Ramos (cell line): Measurements from ENCODE around the gene TMPO.
"Not testable (repeated sequence)": the region's sequence is repeated elsewhere in the genome, so short reads cannot be mapped to it uniquely, and the experiment has no call there.

Experiments
- in situ Hi-C: fragments of 300-500 bp; cut with MboI; formaldehyde crosslinking; loops from one replicate; pipeline ENCODE4 v1.14.3; 2022; ENCODE audit warnings: low sequenced_read_pairs; ENCODE audit not compliant: unreplicated experiment

TMPO gene

GRCh38 chr12:98575013-98575412 is 59.6 kb downstream of the TMPO start:
- in situ Hi-C loops, result no loop called here

GRCh38 chr12:98576795-98577194 is 61.4 kb downstream of the TMPO start:
- in situ Hi-C loops, result not testable (repeated sequence)

- in situ Hi-C loops, result no loop called here
These were observed 63.0 kb downstream of the TMPO start for GRCh38 chr12:98578392-98578791.

- in situ Hi-C loops, result no loop called here
These were observed 63.4 kb downstream of the TMPO start for GRCh38 chr12:98578821-98579220.

GRCh38 chr12:98579347-98579746 is 64.0 kb downstream of the TMPO start:
- in situ Hi-C loops, result no loop called here

- in situ Hi-C loops, result no loop called here
These were observed 64.4 kb downstream of the TMPO start for GRCh38 chr12:98579835-98580234.

- in situ Hi-C loops, result no loop called here
These were observed 65.3 kb downstream of the TMPO start for GRCh38 chr12:98580695-98581094.

GRCh38 chr12:98581101-98581500 is 65.7 kb downstream of the TMPO start:
- in situ Hi-C loops, result no loop called here

- in situ Hi-C loops, result no loop called here
These were observed 66.7 kb downstream of the TMPO start for GRCh38 chr12:98582093-98582492.

GRCh38 chr12:98587084-98587483 is 71.7 kb downstream of the TMPO start:
- in situ Hi-C loops, result no loop called here

- in situ Hi-C loops, result no loop called here
These were observed 75.8 kb downstream of the TMPO start for GRCh38 chr12:98591209-98591608.

GRCh38 chr12:98592825-98593322 is 77.5 kb downstream of the TMPO start:
- in situ Hi-C loops, result no loop called here

GRCh38 chr12:98593351-98594049 is 78.1 kb downstream of the TMPO start, which contains the start of gene SLC25A3:
Gene SLC25A3, plus strand, starts transcription at chr12:98593686. Its CDS starts 293 bp downstream, at chr12:98593979.
- in situ Hi-C loops, result no loop called here

- in situ Hi-C loops, result no loop called here
These were observed 78.9 kb downstream of the TMPO start for GRCh38 chr12:98594050-98594835.

- in situ Hi-C loops, result no loop called here
These were observed 80.0 kb downstream of the TMPO start for GRCh38 chr12:98595243-98595988.

GRCh38 chr12:98597313-98597712 is 81.9 kb downstream of the TMPO start:
- in situ Hi-C loops, result not testable (repeated sequence)
